HepG2 (cell line): ENCODE measurements around the gene GJC2. TPM values are rescaled to one million over a fixed set of nuclear protein-coding genes. Genes with fewer than 3 reads are reported as not detected.
A peak's percentile ranks its signal among the peaks of the same experiment; 100 is the strongest.

Experiments used
- HOXD1 ChIP-seq: sonication (generic); formaldehyde crosslinking; IDR thresholded peaks from 2 replicates; pipeline ENCODE4 v1.5.0; 2020; ENCODE audit warnings: missing genetic modification reagents
- MYC ChIP-seq: sonication (generic); formaldehyde crosslinking; IDR thresholded peaks from 2 replicates; pipeline ENCODE4 v1.9.0; 2021; ENCODE audit warnings: missing genetic modification reagents, borderline replicate concordance
- NFKBIZ ChIP-seq: IDR thresholded peaks from 2 replicates; pipeline ENCODE4 v1.6.1; 2018; ENCODE audit warnings: missing genetic modification reagents, missing compliant biosample characterization
- NKX3-1 ChIP-seq: sonication (generic); formaldehyde crosslinking; IDR thresholded peaks from 2 replicates; pipeline ENCODE4 v1.5.0; 2020; ENCODE audit warnings: missing genetic modification reagents
- SNAI1 ChIP-seq: sonication (generic); formaldehyde crosslinking; IDR thresholded peaks from 2 replicates; pipeline ENCODE4 v1.5.0; 2020; ENCODE audit warnings: mild to moderate bottlenecking, missing genetic modification reagents, borderline replicate concordance
- SOX13 ChIP-seq, 3 experiments: fragments of 450-650 bp in 1 of 3; sonication (generic) in 1 of 3; formaldehyde crosslinking in 1 of 3; IDR thresholded peaks in 2 of 3; conservative IDR thresholded peaks in 1 of 3; 2 replicates each; pipeline versions ENCODE4 v1.5.0 to v1.6.1; 2016 to 2020; ENCODE audit warnings: antibody characterized with exemption in 1 of 3, mild to moderate bottlenecking in 1 of 3, missing compliant biosample characterization in 1 of 3, missing genetic modification reagents in 1 of 3, moderate library complexity in 1 of 3
- SP2 ChIP-seq: sonication (generic); formaldehyde crosslinking; IDR thresholded peaks from 2 replicates; pipeline ENCODE4 v1.5.1; 2020; ENCODE audit warnings: mild to moderate bottlenecking, missing genetic modification reagents
- SP5 ChIP-seq: IDR thresholded peaks from 2 replicates; pipeline ENCODE4 v1.6.1; 2016; ENCODE audit warnings: low read depth, borderline replicate concordance
- ZBTB25 ChIP-seq: IDR thresholded peaks from 2 replicates; pipeline ENCODE4 v1.6.1; 2018; ENCODE audit warnings: missing genetic modification reagents
- ZFP62 ChIP-seq: sonication (generic); formaldehyde crosslinking; IDR thresholded peaks from 2 replicates; pipeline ENCODE4 v1.4.0; 2020; ENCODE audit warnings: missing genetic modification reagents
- ZFX ChIP-seq: sonication (generic); formaldehyde crosslinking; IDR thresholded peaks from 2 replicates; pipeline ENCODE4 v1.4.0; 2020; ENCODE audit warnings: mild to moderate bottlenecking, low read depth, missing genetic modification reagents, moderate library complexity
- ZNF251 ChIP-seq: sonication (generic); formaldehyde crosslinking; IDR thresholded peaks from 2 replicates; pipeline ENCODE4 v1.9.0; 2021; ENCODE audit warnings: mild to moderate bottlenecking, missing genetic modification reagents
- ZNF280B ChIP-seq: sonication (generic); formaldehyde crosslinking; IDR thresholded peaks from 2 replicates; pipeline ENCODE4 v1.5.0; 2020; ENCODE audit warnings: missing genetic modification reagents, mild to moderate bottlenecking, borderline replicate concordance
- ZNF619 ChIP-seq: sonication (generic); formaldehyde crosslinking; IDR thresholded peaks from 2 replicates; pipeline ENCODE4 v1.4.0; 2020; ENCODE audit warnings: mild to moderate bottlenecking, missing genetic modification reagents
- ZNF746 ChIP-seq: sonication (generic); formaldehyde crosslinking; IDR thresholded peaks from 2 replicates; pipeline ENCODE4 v1.8.0; 2022; ENCODE audit warnings: mild to moderate bottlenecking, missing genetic modification reagents
- ZNF879 ChIP-seq: sonication (generic); formaldehyde crosslinking; IDR thresholded peaks from 2 replicates; pipeline ENCODE4 v1.8.1; 2023; ENCODE audit warnings: missing genetic modification reagents
- polyA plus RNA-seq, 8 experiments: library from polyadenylated mRNA; depleted of rRNA in 3 of 8; stranded (reverse) in 7 of 8; unstranded in 1 of 8; fragments of >200 nt; fragmentation: Illumina TruSeq in 4 of 8; extraction: Trizol in 4 of 8; gene quantifications; 2 replicates each; pipeline versions ENCODE4 v1.2.1 to v1.2.3, GENCODE V29; 2011 to 2016; ENCODE audit warnings: low read depth in 4 of 8, missing spikeins in 1 of 8, mixed read lengths in 1 of 8; ENCODE audit not compliant: insufficient read depth in 1 of 8
- total RNA-seq, 5 experiments: library from RNA; depleted of rRNA; stranded (reverse); fragments of >200 nt; fragmentation: Illumina TruSeq; extraction: Trizol; gene quantifications; 2 replicates each; pipeline ENCODE4 v1.2.3, GENCODE V29; 2016; ENCODE audit warnings: low read depth in 1 of 5
- TF ChIP-seq, protein P1 (sequence below): sonication (generic); formaldehyde crosslinking; IDR thresholded peaks from 2 replicates; pipeline ENCODE4 v1.9.0; 2022; ENCODE audit warnings: low read depth, missing genetic modification reagents
- TF ChIP-seq, protein P2 (sequence below): sonication (generic); formaldehyde crosslinking; IDR thresholded peaks from 2 replicates; pipeline ENCODE4 v1.4.0; 2020; ENCODE audit warnings: missing genetic modification reagents
- TF ChIP-seq, protein P3 (sequence below): sonication (generic); formaldehyde crosslinking; IDR thresholded peaks from 2 replicates; pipeline ENCODE4 v1.4.0; 2020; ENCODE audit warnings: mild to moderate bottlenecking, missing genetic modification reagents
- TF ChIP-seq, protein P4 (sequence below): sonication (generic); formaldehyde crosslinking; IDR thresholded peaks from 2 replicates; pipeline ENCODE4 v1.4.0; 2020; ENCODE audit warnings: low read depth, mild to moderate bottlenecking, missing genetic modification reagents

The GJC2 gene
- total and polyA plus RNA-seq, 2 of the 13 experiments (the other 11 are each of a cell fraction or from before 2014, with no cell fraction given), result 1.6 to 3.8 TPM

- TF ChIP-seq ZNF879 (CRISPR knock-in tag) (no peak), ZNF746 (CRISPR knock-in tag) (peak; percentile 54; the same call in 1 of the 2 replicates), SOX13 (IDR thresholded peaks at IDR 0.05) (peak; percentile 61; the same call in 1 of the 2 replicates), SOX13 (CRISPR knock-in tag; conservative IDR thresholded peaks at IDR 0.05 in 1 of 2, IDR thresholded peaks at IDR 0.05 in 1 of 2) (peak in 1 of 2 experiments; percentile 88; a peak in 2 of 4 replicates), ZNF619 (CRISPR knock-in tag) (peak; percentile 71; the same call in 1 of the 2 replicates), ZNF251 (CRISPR knock-in tag) (no peak), SNAI1 (CRISPR knock-in tag) (no peak), HOXD1 (CRISPR knock-in tag) (no peak), ZNF280B (CRISPR knock-in tag) (peak; percentile 25; the same call in 1 of the 2 replicates), ZFX (CRISPR knock-in tag) (no peak; the same call in 1 of the 2 replicates), SP2 (CRISPR knock-in tag) (no peak), SP5 (CRISPR knock-in tag) (peak; percentile 72), NFKBIZ (CRISPR knock-in tag) (no peak), ZBTB25 (CRISPR knock-in tag) (0 out of 2 replicates have a peak, but pooled peaks have one; percentile 30), ZFP62 (CRISPR knock-in tag) (no peak), NKX3-1 (no peak), MYC (CRISPR knock-in tag) (peak; percentile 42; the same call in 1 of the 2 replicates)
- TF ChIP-seq, protein P1, sequence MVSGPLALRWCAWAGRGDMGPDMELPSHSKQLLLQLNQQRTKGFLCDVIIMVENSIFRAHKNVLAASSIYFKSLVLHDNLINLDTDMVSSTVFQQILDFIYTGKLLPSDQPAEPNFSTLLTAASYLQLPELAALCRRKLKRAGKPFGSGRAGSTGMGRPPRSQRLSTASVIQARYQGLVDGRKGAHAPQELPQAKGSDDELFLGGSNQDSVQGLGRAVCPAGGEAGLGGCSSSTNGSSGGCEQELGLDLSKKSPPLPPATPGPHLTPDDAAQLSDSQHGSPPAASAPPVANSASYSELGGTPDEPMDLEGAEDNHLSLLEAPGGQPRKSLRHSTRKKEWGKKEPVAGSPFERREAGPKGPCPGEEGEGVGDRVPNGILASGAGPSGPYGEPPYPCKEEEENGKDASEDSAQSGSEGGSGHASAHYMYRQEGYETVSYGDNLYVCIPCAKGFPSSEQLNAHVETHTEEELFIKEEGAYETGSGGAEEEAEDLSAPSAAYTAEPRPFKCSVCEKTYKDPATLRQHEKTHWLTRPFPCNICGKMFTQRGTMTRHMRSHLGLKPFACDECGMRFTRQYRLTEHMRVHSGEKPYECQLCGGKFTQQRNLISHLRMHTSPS (CRISPR knock-in tag), result no peak
- TF ChIP-seq, protein P2, sequence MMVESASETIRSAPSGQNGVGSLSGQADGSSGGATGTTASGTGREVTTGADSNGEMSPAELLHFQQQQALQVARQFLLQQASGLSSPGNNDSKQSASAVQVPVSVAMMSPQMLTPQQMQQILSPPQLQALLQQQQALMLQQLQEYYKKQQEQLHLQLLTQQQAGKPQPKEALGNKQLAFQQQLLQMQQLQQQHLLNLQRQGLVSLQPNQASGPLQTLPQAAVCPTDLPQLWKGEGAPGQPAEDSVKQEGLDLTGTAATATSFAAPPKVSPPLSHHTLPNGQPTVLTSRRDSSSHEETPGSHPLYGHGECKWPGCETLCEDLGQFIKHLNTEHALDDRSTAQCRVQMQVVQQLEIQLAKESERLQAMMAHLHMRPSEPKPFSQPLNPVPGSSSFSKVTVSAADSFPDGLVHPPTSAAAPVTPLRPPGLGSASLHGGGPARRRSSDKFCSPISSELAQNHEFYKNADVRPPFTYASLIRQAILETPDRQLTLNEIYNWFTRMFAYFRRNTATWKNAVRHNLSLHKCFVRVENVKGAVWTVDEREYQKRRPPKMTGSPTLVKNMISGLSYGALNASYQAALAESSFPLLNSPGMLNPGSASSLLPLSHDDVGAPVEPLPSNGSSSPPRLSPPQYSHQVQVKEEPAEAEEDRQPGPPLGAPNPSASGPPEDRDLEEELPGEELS (CRISPR knock-in tag), result peak; percentile 61; the same call in 1 of the 2 replicates
- TF ChIP-seq, protein P3, sequence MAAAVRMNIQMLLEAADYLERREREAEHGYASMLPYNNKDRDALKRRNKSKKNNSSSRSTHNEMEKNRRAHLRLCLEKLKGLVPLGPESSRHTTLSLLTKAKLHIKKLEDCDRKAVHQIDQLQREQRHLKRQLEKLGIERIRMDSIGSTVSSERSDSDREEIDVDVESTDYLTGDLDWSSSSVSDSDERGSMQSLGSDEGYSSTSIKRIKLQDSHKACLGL, result 0 out of 2 replicates have a peak, but pooled peaks have one; percentile 20
- TF ChIP-seq, protein P4, sequence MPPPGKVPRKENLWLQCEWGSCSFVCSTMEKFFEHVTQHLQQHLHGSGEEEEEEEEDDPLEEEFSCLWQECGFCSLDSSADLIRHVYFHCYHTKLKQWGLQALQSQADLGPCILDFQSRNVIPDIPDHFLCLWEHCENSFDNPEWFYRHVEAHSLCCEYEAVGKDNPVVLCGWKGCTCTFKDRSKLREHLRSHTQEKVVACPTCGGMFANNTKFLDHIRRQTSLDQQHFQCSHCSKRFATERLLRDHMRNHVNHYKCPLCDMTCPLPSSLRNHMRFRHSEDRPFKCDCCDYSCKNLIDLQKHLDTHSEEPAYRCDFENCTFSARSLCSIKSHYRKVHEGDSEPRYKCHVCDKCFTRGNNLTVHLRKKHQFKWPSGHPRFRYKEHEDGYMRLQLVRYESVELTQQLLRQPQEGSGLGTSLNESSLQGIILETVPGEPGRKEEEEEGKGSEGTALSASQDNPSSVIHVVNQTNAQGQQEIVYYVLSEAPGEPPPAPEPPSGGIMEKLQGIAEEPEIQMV (CRISPR knock-in tag), result no peak
These were observed at the start of gene GJC2 (continued) for GRCh38 chr1:228149406-228150119.
